ENCODE measurements around the gene MSANTD1. TPM values are rescaled to one million over a fixed set of nuclear protein-coding genes. Genes with fewer than 3 reads are reported as not detected.

Gene MSANTD1
- total and polyA plus RNA-seq, 2 of the 8 experiments (the other 6 are each of a cell fraction or from before 2014, with no cell fraction given), result 0.23 to 0.45 TPM

DNA sequence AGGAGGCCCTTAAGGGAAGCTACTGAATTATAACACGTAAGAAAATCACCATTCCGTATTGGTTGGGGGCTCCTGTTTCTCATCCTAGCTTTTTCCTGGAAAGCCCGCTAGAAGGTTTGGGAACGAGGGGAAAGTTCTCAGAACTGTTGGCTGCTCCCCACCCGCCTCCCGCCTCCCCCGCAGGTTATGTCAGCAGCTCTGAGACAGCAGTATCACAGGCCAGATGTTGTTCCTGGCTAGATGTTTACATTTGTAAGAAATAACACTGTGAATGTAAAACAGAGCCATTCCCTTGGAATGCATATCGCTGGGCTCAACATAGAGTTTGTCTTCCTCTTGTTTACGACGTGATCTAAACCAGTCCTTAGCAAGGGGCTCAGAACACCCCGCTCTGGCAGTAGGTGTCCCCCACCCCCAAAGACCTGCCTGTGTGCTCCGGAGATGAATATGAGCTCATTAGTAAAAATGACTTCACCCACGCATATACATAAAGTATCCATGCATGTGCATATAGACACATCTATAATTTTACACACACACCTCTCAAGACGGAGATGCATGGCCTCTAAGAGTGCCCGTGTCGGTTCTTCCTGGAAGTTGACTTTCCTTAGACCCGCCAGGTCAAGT lies 6.9 kb upstream of the MSANTD1 start:
- H3K14ac ChIP-seq (ENCODE audit: insufficient read length), result no peak overlapping the region
- FAIRE-seq, result no peak
- no peaks in the 10 kb centered on the region for H3K79me1 ChIP-seq (ENCODE audit: low read depth, low read length)
- H3K56ac ChIP-seq (replicated peaks; ENCODE audit: insufficient read length, low read depth, low read length), result no peak overlapping the region
- H3K9ac ChIP-seq (replicated peaks in 1 of 4; ENCODE audit: extremely low read depth in 1 of 4, low read depth in 3 of 4, low read length in 3 of 4), result no peak overlapping the region
- 93% methylated on average over 17 of the region's 17 CpGs; no CpG with 5 or more reads in 1 of the 2 experiments for WGBS, 2 experiments (ENCODE audit: extremely low coverage in 1 of 2, insufficient coverage in 1 of 2, insufficient read length in 1 of 2, insufficient replicate concordance in 2 of 2, low coverage in 1 of 2, low lambda C conversion rate in 2 of 2, missing lambda C conversion rate in 1 of 2)
- no peak overlapping the region for H3K4ac ChIP-seq (replicated peaks; ENCODE audit: insufficient read length, low read depth, low read length)
- no peaks in the 10 kb centered on the region for H3K79me2 ChIP-seq (ENCODE audit: control insufficient read depth in 1 of 2, insufficient read depth in 2 of 2, low read length in 2 of 2)
- H3K23me2 ChIP-seq (ENCODE audit: low read depth, low read length), result no peaks in the 10 kb centered on the region
- H3K36me3 ChIP-seq (ENCODE audit: control insufficient read depth in 2 of 4, insufficient read depth in 4 of 4, low read length in 3 of 4), result peaks cover 0 to 22% (median 10%) of the 10 kb centered on the region in 4 experiments; a peak in 5 of 8 replicates
- CTCF ChIA-PET (ENCODE audit: partially characterized antibody), result interaction anchor here (0.6 to 1.5 kb wide), 6 partner anchors 8 to 288 kb away, joined by 3 to 4 read pairs (median 3); no protein-coding TSS in a partner anchor
- H3K4me3 ChIP-seq (ENCODE audit: extremely low read depth in 1 of 4, insufficient read depth in 2 of 4, low read depth in 3 of 4, low read length in 4 of 4), result no peak overlapping the region
- DNase-seq (ENCODE audit: low read depth in 1 of 2, low spot score in 2 of 2), result no peak
- H2BK15ac ChIP-seq (ENCODE audit: low read length), result no peak overlapping the region
- POLR2A ChIA-PET (ENCODE audit: partially characterized antibody), result no interaction called here
- no peak overlapping the region for H2AK5ac ChIP-seq (ENCODE audit: low read depth, low read length)
- no peak overlapping the region for H2BK12ac ChIP-seq (ENCODE audit: low read depth, low read length)
- H2AFZ ChIP-seq (ENCODE audit: low read length), result no peak overlapping the region
- H3K9me3 ChIP-seq (ENCODE audit: insufficient read depth in 2 of 2, low read depth in 1 of 2, low read length in 1 of 2), result no peaks in the 10 kb centered on the region
- H4K8ac ChIP-seq (ENCODE audit: extremely low read depth, insufficient read depth, low read length), result no peak overlapping the region
- TF ChIP-seq SIX5 (IDR thresholded peaks at IDR 0.05; ENCODE audit: low read depth, low read length) (no peak), TEAD4 (IDR thresholded peaks at IDR 0.05; ENCODE audit: low read depth, low read length) (no peak), FOSL1 (IDR thresholded peaks at IDR 0.05; ENCODE audit: insufficient read depth, low read depth, low read length) (no peak), JUN (IDR thresholded peaks at IDR 0.05; ENCODE audit: low read depth, low read length) (no peak), HDAC2 (IDR thresholded peaks at IDR 0.05; ENCODE audit: borderline replicate concordance in 1 of 2, low read depth in 2 of 2, low read length in 2 of 2) (no peak)
- peaks cover 0 to 24% (median 13%) of the 10 kb centered on the region in 4 experiments; a peak in 6 of 7 replicates for H3K4me1 ChIP-seq (replicated peaks in 1 of 4; ENCODE audit: control insufficient read depth in 3 of 4, insufficient read depth in 4 of 4, low read length in 3 of 4)
- peaks cover 27 to 46% of the 10 kb centered on the region in 2 experiments for H4K20me1 ChIP-seq (replicated peaks in 1 of 2; ENCODE audit: control insufficient read depth in 1 of 2, insufficient read depth in 2 of 2, low read length in 2 of 2)
- H3K4me2 ChIP-seq (ENCODE audit: insufficient read depth in 1 of 2, low read depth in 2 of 2, low read length in 2 of 2), result no peak overlapping the region
- H2BK20ac ChIP-seq (ENCODE audit: low read length), result no peak overlapping the region
- H2BK5ac ChIP-seq (ENCODE audit: low read depth, low read length), result no peak overlapping the region
- H3K23ac ChIP-seq (ENCODE audit: insufficient read length), result no peak overlapping the region
- no peak overlapping the region for H3K18ac ChIP-seq (ENCODE audit: extremely low read depth, low read length)
- no peak overlapping the region for H2BK120ac ChIP-seq (replicated peaks; ENCODE audit: low read depth, low read length)
- H4K5ac ChIP-seq (ENCODE audit: insufficient read length, low read depth, low read length), result no peak overlapping the region
- no peak overlapping the region for H3K27ac ChIP-seq (ENCODE audit: low read depth, low read length)
- H3K27me3 ChIP-seq (replicated peaks in 1 of 4; ENCODE audit: control insufficient read depth in 3 of 4, extremely low read depth in 1 of 4, insufficient read depth in 3 of 4, low read length in 3 of 4), result peaks cover 1 to 25% (median 17%) of the 10 kb centered on the region in 4 experiments; a peak in 6 of 7 replicates
- no peak overlapping the region for H4K91ac ChIP-seq (replicated peaks; ENCODE audit: insufficient read length, low read length)

Measured in H1 (cell line).